ENCODE data around the gene TBX6. TPM values are rescaled to one million over a fixed set of nuclear protein-coding genes. Genes with fewer than 3 reads are reported as not detected.

The TBX6 gene
- total and polyA plus RNA-seq, 10 of the 15 experiments (the other 5 are each of a cell fraction or from before 2014, with no cell fraction given), result 0.08 to 0.90 (median 0.31) TPM; not detected in 2

DNA sequence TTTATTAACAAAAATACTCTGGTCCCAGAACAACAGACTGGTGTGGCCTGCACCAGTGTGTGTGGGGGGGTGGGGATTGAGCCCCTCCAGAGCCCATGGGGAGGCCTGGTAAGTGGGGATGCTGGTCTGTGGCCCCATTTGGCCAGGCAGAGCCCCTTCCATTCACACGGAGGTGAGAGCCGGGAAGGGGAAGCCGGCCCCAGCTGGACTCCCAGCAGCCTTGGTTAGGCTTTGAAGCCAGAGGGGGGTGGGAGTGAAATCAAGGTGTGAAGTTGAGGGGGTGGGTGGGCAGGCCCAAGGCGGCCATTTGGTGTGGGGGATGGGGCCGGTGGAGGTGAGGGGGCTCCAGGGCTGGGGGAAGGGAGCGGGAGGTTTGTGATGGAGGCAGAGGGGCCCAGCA lies 5.9 kb downstream of the TBX6 start:
- BruUV-seq (replicated peaks), result no TSS peak
- ChIA-PET CTCF (no interaction called here), RAD21 (ENCODE audit: unreplicated experiment) (no interaction called here), POLR2A (interaction anchor here (0.5 kb wide), 1 partner anchor 27 kb away, joined by 3 read pairs; no protein-coding TSS in a partner anchor), SMC1A (ENCODE audit: uncharacterized antibody, unreplicated experiment) (no interaction called here)
- in situ Hi-C loops (cut with MboI) (loop anchor here (25.0 kb wide), 1 partner anchor 1801 kb away; no protein-coding TSS in a partner anchor), intact Hi-C loops (cut with micrococcal nuclease; ENCODE audit: unreplicated experiment) (no loop called here)
- H3K4me3 ChIP-seq, result no peak overlapping the region
- H2AFZ ChIP-seq (ENCODE audit: control insufficient read depth, low read depth, low read length), result no peak overlapping the region
- H3K27ac ChIP-seq (ENCODE audit: control insufficient read depth, insufficient read depth), result no peak overlapping the region
- no peaks in the 10 kb centered on the region; the same call in 1 of the 2 replicates for H3K79me2 ChIP-seq (ENCODE audit: control insufficient read depth, insufficient read depth, low read length)
- 100% methylated on average over 5 of the region's 6 CpGs for WGBS (ENCODE audit: insufficient coverage, insufficient replicate concordance, low lambda C conversion rate, missing lambda C conversion rate)
- no peaks in the 10 kb centered on the region for H3K9me3 ChIP-seq (replicated peaks; ENCODE audit: control insufficient read depth, insufficient read depth, low read length)
- TF ChIP-seq CHD2 (IDR thresholded peaks at IDR 0.05; ENCODE audit: borderline replicate concordance, low read depth, low read length) (no peak), ATF7 (IDR thresholded peaks at IDR 0.05; ENCODE audit: low read depth) (no peak), ZNF622 (IDR thresholded peaks at IDR 0.05) (no peak), ZNF274 (IDR thresholded peaks at IDR 0.05; ENCODE audit: insufficient read depth, insufficient read length) (no peak), EED (IDR thresholded peaks at IDR 0.05; ENCODE audit: low read depth) (no peak)
- TF ChIP-seq, protein P1, sequence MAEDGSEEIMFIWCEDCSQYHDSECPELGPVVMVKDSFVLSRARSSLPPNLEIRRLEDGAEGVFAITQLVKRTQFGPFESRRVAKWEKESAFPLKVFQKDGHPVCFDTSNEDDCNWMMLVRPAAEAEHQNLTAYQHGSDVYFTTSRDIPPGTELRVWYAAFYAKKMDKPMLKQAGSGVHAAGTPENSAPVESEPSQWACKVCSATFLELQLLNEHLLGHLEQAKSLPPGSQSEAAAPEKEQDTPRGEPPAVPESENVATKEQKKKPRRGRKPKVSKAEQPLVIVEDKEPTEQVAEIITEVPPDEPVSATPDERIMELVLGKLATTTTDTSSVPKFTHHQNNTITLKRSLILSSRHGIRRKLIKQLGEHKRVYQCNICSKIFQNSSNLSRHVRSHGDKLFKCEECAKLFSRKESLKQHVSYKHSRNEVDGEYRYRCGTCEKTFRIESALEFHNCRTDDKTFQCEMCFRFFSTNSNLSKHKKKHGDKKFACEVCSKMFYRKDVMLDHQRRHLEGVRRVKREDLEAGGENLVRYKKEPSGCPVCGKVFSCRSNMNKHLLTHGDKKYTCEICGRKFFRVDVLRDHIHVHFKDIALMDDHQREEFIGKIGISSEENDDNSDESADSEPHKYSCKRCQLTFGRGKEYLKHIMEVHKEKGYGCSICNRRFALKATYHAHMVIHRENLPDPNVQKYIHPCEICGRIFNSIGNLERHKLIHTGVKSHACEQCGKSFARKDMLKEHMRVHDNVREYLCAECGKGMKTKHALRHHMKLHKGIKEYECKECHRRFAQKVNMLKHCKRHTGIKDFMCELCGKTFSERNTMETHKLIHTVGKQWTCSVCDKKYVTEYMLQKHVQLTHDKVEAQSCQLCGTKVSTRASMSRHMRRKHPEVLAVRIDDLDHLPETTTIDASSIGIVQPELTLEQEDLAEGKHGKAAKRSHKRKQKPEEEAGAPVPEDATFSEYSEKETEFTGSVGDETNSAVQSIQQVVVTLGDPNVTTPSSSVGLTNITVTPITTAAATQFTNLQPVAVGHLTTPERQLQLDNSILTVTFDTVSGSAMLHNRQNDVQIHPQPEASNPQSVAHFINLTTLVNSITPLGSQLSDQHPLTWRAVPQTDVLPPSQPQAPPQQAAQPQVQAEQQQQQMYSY (CRISPR knock-in tag; IDR thresholded peaks at IDR 0.05), result no peak
- H3K4me2 ChIP-seq (ENCODE audit: control insufficient read depth, insufficient read depth), result no peak overlapping the region
- H3K36me3 ChIP-seq (ENCODE audit: control insufficient read depth in 2 of 2, insufficient read depth in 2 of 2, low read length in 1 of 2), result peaks cover 23 to 32% of the 10 kb centered on the region in 2 experiments; a peak in 3 of 4 replicates
- H3K9ac ChIP-seq (ENCODE audit: control insufficient read depth, insufficient read depth, low read length), result no peak overlapping the region
- no peaks in the 10 kb centered on the region for H3K27me3 ChIP-seq (replicated peaks in 1 of 2; ENCODE audit: control insufficient read depth in 2 of 2, insufficient read depth in 2 of 2, low read length in 1 of 2)
- ATAC-seq (no peak), DNase-seq (ENCODE audit: low read depth, low spot score) (no peak), FAIRE-seq (no peak)
- H3K4me1 ChIP-seq (ENCODE audit: control insufficient read depth, insufficient read depth, low read length), result no peaks in the 10 kb centered on the region
- H4K20me1 ChIP-seq (ENCODE audit: control insufficient read depth, insufficient read depth), result no peaks in the 10 kb centered on the region

All from GM12878 (cell line).